COR-L47 (cell line): ENCODE data around the gene RLN3.

Experiments
- DNase-seq: peaks from one replicate; lab custom pipeline; 2025; lab: John Stamatoyannopoulos, UW

RLN3 gene

GRCh38 chr19:14027856-14028450 lies at the start of gene RLN3:
TSS of gene RLN3 (plus strand) at chr19:14028148. CDS start at chr19:14028205, 57 bp downstream.
- DNase-seq, result no peak

- peak; percentile 85 for DNase-seq
Measured at GRCh38 chr19:13978351-13979243, 49.4 kb upstream of the RLN3 start.

GRCh38 chr19:13979244-13979615 lies 48.7 kb upstream of the RLN3 start:
- DNase-seq, result no peak

- no peak for DNase-seq
Measured at GRCh38 chr19:13979686-13980085, 48.3 kb upstream of the RLN3 start.

GRCh38 chr19:13980340-13980739 lies 47.6 kb upstream of the RLN3 start:
- no peak for DNase-seq

GRCh38 chr19:13981021-13981420 lies 46.9 kb upstream of the RLN3 start:
- DNase-seq, result no peak

- DNase-seq, result no peak
Measured at GRCh38 chr19:13981467-13981866, 46.5 kb upstream of the RLN3 start.

- no peak for DNase-seq
Measured at GRCh38 chr19:13981988-13982501, 45.9 kb upstream of the RLN3 start.

GRCh38 chr19:13982773-13983172 lies 45.2 kb upstream of the RLN3 start:
- no peak for DNase-seq

GRCh38 chr19:13983213-13983889 lies 44.6 kb upstream of the RLN3 start:
- DNase-seq, result peak; percentile 92

- peak; percentile 11 for DNase-seq
Measured at GRCh38 chr19:13984186-13984585, 43.8 kb upstream of the RLN3 start.

GRCh38 chr19:13984875-13985741 lies 42.8 kb upstream of the RLN3 start:
- DNase-seq, result no peak

- peak; percentile 67 for DNase-seq
Measured at GRCh38 chr19:13985771-13986347, 42.1 kb upstream of the RLN3 start.

GRCh38 chr19:13986348-13986904 lies 41.5 kb upstream of the RLN3 start:
- peak; percentile 87 for DNase-seq

GRCh38 chr19:13987101-13987890 lies 40.7 kb upstream of the RLN3 start:
- DNase-seq, result no peak

GRCh38 chr19:13989487-13989886 lies 38.5 kb upstream of the RLN3 start:
- DNase-seq, result no peak

- no peak for DNase-seq
Measured at GRCh38 chr19:13990085-13990484, 37.9 kb upstream of the RLN3 start.

- DNase-seq, result no peak
Measured at GRCh38 chr19:13992025-13992424, 35.9 kb upstream of the RLN3 start.

- DNase-seq, result no peak
Measured at GRCh38 chr19:13993590-13994300, 34.2 kb upstream of the RLN3 start.
